Bronchial epithelial cell (primary cell): ENCODE results near the gene MAP3K10. TPM values are rescaled to one million over a fixed set of nuclear protein-coding genes. Genes with fewer than 3 reads are reported as not detected.

ENCODE experiments used
- DNase-seq: peaks from one replicate; pipeline ENCODE4 v3.0.0-alpha.2; 2010; ENCODE audit warnings: low read depth
- FAIRE-seq: peaks from 2 replicates; lab custom pipeline; 2011; peaks lifted over from hg19 to GRCh38; lab: Jason Lieb, UNC
- H3K27me3 ChIP-seq: 2 replicates; pipeline ENCODE4 v1.5.1; 2011; ENCODE audit warnings: low read length; ENCODE audit not compliant: control insufficient read depth, insufficient read depth
- H3K36me3 ChIP-seq: 2 replicates; pipeline ENCODE4 v1.5.1; 2011; ENCODE audit warnings: low read length; ENCODE audit not compliant: control insufficient read depth, insufficient read depth
- H3K4me3 ChIP-seq: 2 replicates; pipeline ENCODE4 v1.5.1; 2011; ENCODE audit warnings: mild to moderate bottlenecking, low read depth, low read length, control low read depth
- CTCF ChIP-seq: IDR thresholded peaks from 2 replicates; pipeline ENCODE4 v1.5.1; 2011; ENCODE audit warnings: mild to moderate bottlenecking, moderate library complexity, low read length, control low read depth, inconsistent platforms; ENCODE audit not compliant: insufficient read depth, severe bottlenecking
- total RNA-seq: library from RNA; depleted of rRNA; stranded (reverse); fragments of >200 nt; gene quantifications from 2 replicates; pipeline ENCODE4 v1.2.1, GENCODE V29; 2014

MAP3K10 gene
- total RNA-seq, 1 donor from 2014 or later: 5.0 TPM

- H3K4me3 ChIP-seq: no peak overlapping the region
- no peak for TF ChIP-seq CTCF
- H3K27me3 ChIP-seq: no peaks in the 10 kb centered on the region
- no peaks in the 10 kb centered on the region for H3K36me3 ChIP-seq
- DNase-seq: peak; percentile 85
- FAIRE-seq: no peak
Observed at GRCh38 chr19:40174092-40174491, 17.1 kb upstream of the MAP3K10 start.

DNA sequence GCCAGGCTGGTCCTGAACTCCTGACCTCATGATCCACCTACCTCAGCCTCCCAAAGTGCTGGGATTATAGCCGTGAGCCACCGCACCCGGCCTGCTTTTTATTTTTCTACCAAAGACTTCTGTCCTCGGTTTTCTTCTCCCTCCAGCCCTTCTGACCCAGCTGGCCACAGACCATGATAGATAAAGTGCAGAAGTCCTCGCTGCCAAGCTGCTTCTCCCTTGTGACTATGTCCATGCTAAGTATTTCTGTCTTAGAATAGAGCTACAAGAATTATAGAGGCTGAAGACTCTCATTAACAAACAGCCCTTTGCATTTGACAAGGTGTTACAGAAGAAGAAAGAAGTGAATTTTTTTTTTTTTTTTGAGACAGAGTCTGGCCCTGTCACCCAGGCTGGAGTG, 15.4 kb upstream of the MAP3K10 start:
- Histone ChIP-seq H3K27me3 (no peaks in the 10 kb centered on the region), H3K36me3 (no peaks in the 10 kb centered on the region), H3K4me3 (no peak overlapping the region)
- TF ChIP-seq CTCF: no peak
- DNase-seq (no peak), FAIRE-seq (no peak)

GRCh38 chr19:40177286-40178070, 13.7 kb upstream of the MAP3K10 start:
- FAIRE-seq (no peak), DNase-seq (peak; percentile 62)
- Histone ChIP-seq H3K36me3 (no peaks in the 10 kb centered on the region), H3K27me3 (no peaks in the 10 kb centered on the region), H3K4me3 (no peak overlapping the region)
- no peak for TF ChIP-seq CTCF

DNA sequence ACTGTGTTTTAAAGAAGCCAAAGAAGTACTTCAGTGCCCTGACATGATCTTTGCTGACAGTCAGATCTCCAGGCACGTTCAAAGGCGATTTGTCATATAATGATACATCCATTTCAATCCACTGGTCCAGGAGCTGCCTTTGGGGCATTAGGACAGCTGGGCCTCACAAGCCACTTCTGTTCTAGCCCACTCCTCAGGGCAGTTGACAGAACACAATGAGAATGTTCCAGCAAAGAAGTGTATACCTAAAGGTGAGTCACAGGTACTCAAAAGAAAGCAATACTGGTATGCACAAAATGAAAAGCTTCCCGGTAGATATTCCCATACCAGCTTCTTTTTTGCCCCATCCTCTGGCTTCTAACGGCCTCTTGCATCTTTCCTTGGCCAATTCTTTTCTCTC, 12.5 kb upstream of the MAP3K10 start:
- FAIRE-seq (no peak), DNase-seq (peak; percentile 86)
- no peaks in the 10 kb centered on the region for H3K27me3 ChIP-seq
- no peaks in the 10 kb centered on the region for H3K36me3 ChIP-seq
- no peak overlapping the region for H3K4me3 ChIP-seq
- TF ChIP-seq CTCF: no peak

GRCh38 chr19:40184273-40184672, 7.0 kb upstream of the MAP3K10 start:
- no peak for DNase-seq
- TF ChIP-seq CTCF: no peak
- FAIRE-seq: no peak
- Histone ChIP-seq H3K36me3 (no peaks in the 10 kb centered on the region), H3K4me3 (no peak overlapping the region), H3K27me3 (no peaks in the 10 kb centered on the region)
